ENCODE data around the gene NELL1.

DNA sequence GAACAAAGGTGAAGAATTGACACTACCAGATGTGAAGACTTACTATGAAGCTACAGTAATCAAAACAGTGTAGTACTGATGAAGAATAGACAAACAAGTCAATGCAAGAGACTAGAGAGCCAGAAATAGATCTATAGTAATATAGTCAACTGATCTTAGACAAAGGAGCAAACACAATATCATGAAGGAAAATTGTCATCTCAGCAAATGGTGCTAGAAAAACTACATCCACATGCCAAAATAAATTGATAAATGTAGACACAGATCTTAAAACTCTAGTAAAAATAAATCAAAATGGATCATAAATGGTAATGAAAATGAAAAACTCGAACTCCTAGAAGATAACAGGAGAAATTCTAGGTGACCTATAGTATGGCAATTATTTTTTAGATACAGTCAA is 609.5 kb downstream of the NELL1 start:
- TF ChIP-seq, protein P1, sequence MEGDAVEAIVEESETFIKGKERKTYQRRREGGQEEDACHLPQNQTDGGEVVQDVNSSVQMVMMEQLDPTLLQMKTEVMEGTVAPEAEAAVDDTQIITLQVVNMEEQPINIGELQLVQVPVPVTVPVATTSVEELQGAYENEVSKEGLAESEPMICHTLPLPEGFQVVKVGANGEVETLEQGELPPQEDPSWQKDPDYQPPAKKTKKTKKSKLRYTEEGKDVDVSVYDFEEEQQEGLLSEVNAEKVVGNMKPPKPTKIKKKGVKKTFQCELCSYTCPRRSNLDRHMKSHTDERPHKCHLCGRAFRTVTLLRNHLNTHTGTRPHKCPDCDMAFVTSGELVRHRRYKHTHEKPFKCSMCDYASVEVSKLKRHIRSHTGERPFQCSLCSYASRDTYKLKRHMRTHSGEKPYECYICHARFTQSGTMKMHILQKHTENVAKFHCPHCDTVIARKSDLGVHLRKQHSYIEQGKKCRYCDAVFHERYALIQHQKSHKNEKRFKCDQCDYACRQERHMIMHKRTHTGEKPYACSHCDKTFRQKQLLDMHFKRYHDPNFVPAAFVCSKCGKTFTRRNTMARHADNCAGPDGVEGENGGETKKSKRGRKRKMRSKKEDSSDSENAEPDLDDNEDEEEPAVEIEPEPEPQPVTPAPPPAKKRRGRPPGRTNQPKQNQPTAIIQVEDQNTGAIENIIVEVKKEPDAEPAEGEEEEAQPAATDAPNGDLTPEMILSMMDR (IDR thresholded peaks at IDR 0.05): no peak
- TF ChIP-seq EZH2 (IDR thresholded peaks at IDR 0.05): no peak

All from neural progenitor cell (in vitro differentiated cells).